ENCODE results near the gene ORM2. TPM values are rescaled to one million over a fixed set of nuclear protein-coding genes. Genes with fewer than 3 reads are reported as not detected.

Gene ORM2
- total and polyA plus RNA-seq, 2 of the 13 experiments (the other 11 are each of a cell fraction or from before 2014, with no cell fraction given) = 565 to 824 TPM

GRCh38 chr9:114300153-114300845, 29.4 kb upstream of the ORM2 start (continued):
- TF ChIP-seq KIAA2018 (CRISPR knock-in tag; IDR thresholded peaks at IDR 0.05; ENCODE audit: borderline replicate concordance) = no peak
- no peak for TF ChIP-seq SMAD9 (CRISPR knock-in tag; IDR thresholded peaks at IDR 0.05)
- peak; percentile 40 for TF ChIP-seq RBM22 (optimal IDR thresholded peaks at IDR 0.05; ENCODE audit: low read length)
- no peak for TF ChIP-seq NR2F2 (IDR thresholded peaks at IDR 0.05; ENCODE audit: borderline replicate concordance, low read depth)
- TF ChIP-seq RAD21 (CRISPR knock-in tag; IDR thresholded peaks at IDR 0.05) = no peak
- no peak for TF ChIP-seq REPIN1 (CRISPR knock-in tag; IDR thresholded peaks at IDR 0.05; ENCODE audit: borderline replicate concordance, low read depth)
- TF ChIP-seq ZNF629 (CRISPR knock-in tag; conservative IDR thresholded peaks at IDR 0.05) = peak; percentile 81
- no peak for TF ChIP-seq JDP2 (CRISPR knock-in tag; IDR thresholded peaks at IDR 0.05; ENCODE audit: borderline replicate concordance)

Data from HepG2 (cell line).